Measurements from ENCODE around the gene CHST4. TPM values are rescaled to one million over a fixed set of nuclear protein-coding genes. Genes with fewer than 3 reads are reported as not detected.
"Not testable (repeated sequence)": the region's sequence is repeated elsewhere in the genome, so short reads cannot be mapped to it uniquely, and the experiment has no call there.

Gene CHST4
- total RNA-seq, 1 donor from 2014 or later: not detected

GRCh38 chr16:71570144-71570543, 43.9 kb downstream of the CHST4 start:
- no peak for DNase-seq

GRCh38 chr16:71572497-71573116, 46.4 kb downstream of the CHST4 start:
- DNase-seq: no peak

- no peak for DNase-seq
Measured at GRCh38 chr16:71573387-71574094, 47.3 kb downstream of the CHST4 start.

DNA sequence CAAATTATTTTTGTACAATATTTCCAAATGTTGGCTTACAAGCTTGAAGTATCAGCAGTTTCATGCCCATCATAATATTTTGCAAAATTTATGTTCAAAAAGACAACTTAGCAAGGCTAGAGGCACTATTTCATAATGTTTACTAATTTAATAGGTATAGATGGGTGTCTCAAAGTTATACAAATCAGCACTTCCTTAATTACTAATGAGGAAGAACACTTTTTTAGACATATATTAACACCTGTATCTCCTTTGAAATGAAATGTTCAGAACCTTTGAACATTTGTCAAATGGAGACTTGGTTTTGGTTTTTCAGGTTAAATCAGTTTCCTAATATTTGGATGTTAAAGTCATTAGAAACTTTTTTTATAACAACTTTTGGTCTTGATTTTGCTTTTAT, 48.5 kb downstream of the CHST4 start:
- DNase-seq: no peak

GRCh38 chr16:71576971-71577370, 50.7 kb downstream of the CHST4 start, which contains the start of gene TAT:
Gene TAT, minus strand, starts transcription at chr16:71577092. Its CDS starts 677 bp downstream, at chr16:71576415.
- no peak for DNase-seq

DNA sequence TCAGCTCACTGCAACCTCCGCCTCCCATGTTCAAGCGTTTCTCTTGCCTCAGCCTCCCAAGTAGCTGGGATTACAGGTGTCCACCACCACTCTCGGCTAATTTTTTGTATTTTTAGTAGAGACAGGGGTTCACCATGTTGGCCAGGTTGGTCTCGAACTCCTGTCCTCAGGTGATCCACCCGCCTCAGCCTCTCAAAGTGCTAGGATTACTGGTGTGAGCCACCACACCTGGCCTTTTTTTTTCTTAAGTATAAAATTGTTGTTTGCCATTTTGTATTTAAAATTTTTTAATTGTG, 56.3 kb downstream of the CHST4 start:
- not testable (repeated sequence) for DNase-seq

DNA sequence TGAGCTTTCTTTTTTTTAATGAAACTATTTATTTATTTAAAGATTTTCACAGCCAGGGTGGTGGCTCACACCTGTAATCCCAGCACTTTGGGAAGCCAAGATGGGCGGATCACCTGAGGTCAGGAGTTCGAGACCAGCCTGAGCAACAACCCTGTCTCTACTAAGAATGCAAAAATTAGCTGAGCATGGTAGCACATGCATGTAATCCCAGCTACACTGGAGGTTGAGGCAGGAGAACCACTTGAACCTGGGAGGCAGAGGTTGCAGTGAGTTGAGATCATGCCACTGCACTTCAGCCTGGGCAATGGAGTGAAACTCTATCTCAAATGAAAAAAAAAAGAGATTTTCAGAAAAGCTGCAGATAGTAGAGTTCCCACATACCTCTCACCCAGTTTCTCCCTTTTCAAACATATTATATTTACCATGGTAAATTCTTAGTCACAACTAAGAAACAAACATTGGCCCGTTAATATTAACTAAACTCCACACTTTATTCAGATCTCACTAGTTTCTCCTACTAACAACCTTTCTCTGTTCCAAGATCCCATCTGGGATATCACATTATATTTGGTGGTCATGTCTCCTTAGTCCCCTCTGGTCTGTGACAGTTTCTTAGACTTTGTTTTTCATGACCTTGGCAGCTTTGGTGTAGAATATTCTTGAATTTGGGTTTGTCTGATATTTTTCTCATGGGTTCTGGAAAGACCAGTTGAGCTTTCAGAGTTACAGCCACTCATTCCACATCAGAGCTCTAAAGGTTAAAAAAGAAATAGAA, 58.5 kb downstream of the CHST4 start:
- DNase-seq: no peak

GRCh38 chr16:71585318-71585703, 59.1 kb downstream of the CHST4 start:
- DNase-seq: no peak

Other genes with a start within 250 kb of the CHST4 start
- 40.5 and 42.7 TPM in 2 replicates for gene CMTR2, start 237.0 kb upstream of the CHST4 start, total RNA-seq
- gene CALB2, start 167.7 kb upstream of the CHST4 start, total RNA-seq: not detected in 2 replicates
- not detected in 2 replicates for gene TLE7, start 84.4 kb upstream of the CHST4 start, total RNA-seq
- gene ZNF23, start 64.2 kb upstream of the CHST4 start, total RNA-seq: 5.1 and 5.6 TPM in 2 replicates
- 1.2 and 1.5 TPM in 2 replicates for gene ZNF19, start 37.1 kb upstream of the CHST4 start, total RNA-seq
- gene TAT, start 50.7 kb downstream of the CHST4 start, total RNA-seq: not detected in 2 replicates
- gene MARVELD3, start 99.8 kb downstream of the CHST4 start, total RNA-seq: not detected in 2 replicates
- 9.0 and 10.5 TPM in 2 replicates for gene PHLPP2, start 198.3 kb downstream of the CHST4 start, total RNA-seq

Data from dermis blood vessel endothelial cell (primary cell).